NCI-H748 treated with DMSO at 0.1 percent for 48 hours (cell line): ENCODE data around the gene ARHGAP15.
"Not testable (repeated sequence)": the region's sequence is repeated elsewhere in the genome, so short reads cannot be mapped to it uniquely, and the experiment has no call there.

Source experiments
- DNase-seq: peaks from one replicate; lab custom pipeline; 2025; lab: John Stamatoyannopoulos, UW

Gene ARHGAP15

DNA sequence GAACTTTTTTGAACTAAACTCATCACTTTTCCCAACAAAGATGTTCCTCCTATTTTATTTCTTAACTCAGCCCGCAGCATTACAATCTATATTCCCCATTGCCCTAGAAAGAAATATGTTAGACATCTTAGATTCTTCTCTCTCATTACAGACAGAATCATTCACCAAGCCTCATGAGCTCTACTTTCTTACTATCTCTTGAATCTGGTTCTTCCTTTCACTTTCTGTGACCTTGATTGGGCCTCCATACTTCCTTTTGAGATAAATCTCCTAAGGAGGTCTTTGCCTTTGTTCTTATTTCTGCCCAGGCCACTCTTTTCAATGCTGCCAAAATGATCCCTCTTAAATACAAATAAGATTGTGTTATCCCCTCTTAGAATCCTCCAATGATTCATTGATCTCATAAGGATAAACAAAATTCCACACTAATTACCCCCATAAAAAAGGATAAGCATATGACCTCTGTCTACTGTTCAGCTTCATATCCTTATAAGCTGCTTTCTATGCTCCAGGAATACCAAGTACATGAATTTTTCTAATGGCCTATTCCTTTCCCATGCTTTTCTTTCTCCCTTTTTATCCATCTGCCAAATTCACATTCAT, 400.0 kb downstream of the ARHGAP15 start:
- DNase-seq, result no peak

DNA sequence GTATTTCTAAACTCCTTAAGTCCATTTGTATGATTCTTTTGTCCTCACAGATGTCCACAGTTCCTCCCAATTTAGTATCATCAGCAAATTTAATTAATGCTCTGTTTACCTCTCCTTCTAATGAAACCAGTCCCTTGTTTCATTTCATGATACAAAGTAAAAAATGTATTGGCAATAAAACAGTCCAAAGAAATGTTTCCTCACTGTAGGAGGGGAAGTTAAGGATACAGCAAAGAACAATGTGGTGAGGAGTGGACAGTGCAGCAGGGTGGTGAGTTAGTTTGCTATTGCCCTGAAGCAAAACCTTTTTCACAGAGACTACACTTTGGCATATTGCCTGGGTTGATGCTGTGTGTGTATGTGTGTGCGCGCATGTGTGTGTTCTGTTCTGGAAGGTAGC, 401.5 kb downstream of the ARHGAP15 start:
- no peak for DNase-seq

DNA sequence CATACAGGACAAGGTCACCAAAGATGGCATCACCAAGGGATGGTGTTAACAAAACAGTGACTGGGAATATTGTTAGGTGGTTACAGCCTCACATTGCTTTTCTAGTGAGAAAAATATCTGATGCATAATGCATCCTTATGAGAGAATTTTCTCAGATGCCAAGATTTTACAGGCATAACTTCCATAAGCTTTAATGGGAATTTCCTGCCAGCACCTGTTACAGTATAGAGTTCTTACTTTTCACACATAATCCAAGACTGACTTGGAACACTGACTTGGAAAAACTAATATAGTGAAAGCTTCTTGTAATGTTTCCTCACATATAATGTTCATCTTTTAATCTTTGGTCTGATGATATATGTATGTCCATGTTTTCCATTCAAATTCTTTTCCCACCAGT, 402.8 kb downstream of the ARHGAP15 start:
- DNase-seq, result no peak

DNA sequence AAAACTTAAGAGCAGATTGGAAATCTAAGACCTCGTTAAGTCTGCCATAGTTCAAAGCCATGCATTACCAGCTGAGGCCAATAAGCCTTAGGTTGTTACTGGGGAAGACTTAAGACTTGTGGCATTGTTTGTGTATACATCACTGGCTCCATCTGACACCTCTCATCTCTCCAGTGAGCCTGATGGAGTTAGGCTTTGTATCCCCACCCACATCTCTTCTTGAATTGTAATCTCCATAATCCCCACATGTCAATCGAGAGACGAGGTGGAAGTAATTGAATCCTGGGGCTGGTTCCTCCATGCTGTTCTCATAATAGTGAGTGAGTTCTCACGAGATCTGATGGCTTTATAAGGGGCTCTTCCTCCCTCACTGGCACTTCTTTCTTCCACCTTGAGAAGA, 404.6 kb downstream of the ARHGAP15 start:
- no peak for DNase-seq

DNA sequence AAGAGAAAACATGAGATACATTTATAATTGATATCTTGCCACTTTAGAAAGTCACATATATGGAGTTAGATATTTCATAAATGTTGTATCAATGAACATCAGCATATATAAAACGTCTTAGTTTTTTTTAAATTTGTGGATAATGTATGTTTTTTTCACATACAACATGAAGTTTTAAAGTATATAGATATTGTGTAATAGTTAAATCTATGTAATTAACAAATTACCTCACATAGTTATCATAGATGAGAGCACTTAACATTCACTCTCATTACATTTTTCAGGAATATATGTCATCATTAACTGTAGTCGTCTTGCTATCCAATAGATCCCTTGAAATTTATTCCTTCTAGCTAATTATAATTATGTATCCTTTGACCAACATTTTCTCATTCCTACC, 406.6 kb downstream of the ARHGAP15 start:
- no peak for DNase-seq

DNA sequence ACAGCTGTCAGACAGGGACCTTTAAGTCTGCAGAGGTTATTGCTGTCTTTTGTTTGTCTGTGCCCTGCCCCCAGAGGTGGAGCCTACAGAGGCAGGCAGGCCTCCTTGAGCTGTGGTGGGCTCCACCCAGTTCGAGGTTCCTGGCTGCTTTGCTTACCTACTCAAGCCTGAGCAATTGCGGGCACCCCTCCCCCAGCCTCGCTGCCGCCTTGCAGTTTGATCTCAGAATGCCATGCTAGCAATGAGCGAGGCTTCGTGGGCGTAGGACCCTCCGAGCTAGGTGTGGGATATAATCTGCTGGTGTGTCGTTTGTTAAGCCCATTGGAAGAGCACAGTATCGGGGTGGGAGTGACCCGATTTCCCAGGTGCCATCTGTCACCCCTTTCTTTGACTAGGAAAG, 412.7 kb downstream of the ARHGAP15 start:
- DNase-seq, result not testable (repeated sequence)

DNA sequence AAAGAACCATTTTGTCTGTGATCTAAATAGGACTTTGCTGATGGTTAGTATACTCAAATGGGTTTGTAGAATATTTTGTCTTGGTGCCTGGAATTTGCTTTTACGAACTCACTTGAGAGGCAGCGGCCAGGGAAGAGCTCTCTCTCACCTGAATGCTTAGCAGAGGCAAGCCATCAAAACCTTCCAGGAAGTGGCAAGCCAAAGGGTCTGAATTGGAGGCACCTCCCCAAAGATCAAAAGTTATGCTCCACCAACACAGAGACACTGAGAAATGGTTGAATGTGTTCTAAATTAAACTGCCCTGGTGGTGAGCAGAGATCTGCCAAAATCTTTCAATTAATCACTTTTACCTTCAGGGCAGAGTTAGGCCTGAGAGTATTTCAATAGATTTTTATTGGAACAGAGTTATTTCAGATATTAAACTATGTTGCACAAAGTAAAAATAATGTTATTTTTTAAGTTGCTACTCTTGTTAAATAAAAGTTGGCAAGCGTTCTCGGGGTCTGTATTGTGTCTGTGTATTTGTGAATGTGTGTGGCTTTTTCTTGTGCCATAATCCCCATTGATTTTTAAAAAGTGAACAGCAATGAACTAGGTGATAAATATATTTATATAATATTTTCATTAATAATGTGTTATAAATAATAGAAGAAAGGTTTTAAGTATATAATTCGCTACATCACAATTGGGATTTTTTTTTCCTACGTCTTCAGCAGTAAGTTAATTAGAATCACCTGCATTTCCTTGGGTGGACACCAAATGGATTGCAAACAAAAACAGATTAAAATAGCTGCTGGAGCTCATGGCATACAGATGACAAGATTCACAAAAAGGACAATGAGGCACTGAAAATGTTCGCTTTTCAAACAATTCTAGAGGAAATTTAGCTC, 416.1 kb downstream of the ARHGAP15 start:
- no peak for DNase-seq

DNA sequence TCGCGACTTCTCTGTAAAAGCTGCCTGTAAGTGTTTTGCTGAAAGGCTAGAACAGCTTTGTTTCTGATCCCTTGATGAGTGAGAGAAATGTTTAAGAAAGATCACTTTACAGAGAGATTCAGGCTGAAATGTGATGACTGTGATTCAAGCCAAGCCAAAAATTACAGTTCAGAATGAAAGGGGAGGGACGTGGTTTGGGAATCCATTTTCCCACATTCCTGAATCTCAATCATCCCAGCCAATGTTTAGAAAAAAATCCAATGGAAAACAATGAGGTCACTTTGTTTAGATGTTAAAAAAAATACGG, 416.7 kb downstream of the ARHGAP15 start:
- no peak for DNase-seq

DNA sequence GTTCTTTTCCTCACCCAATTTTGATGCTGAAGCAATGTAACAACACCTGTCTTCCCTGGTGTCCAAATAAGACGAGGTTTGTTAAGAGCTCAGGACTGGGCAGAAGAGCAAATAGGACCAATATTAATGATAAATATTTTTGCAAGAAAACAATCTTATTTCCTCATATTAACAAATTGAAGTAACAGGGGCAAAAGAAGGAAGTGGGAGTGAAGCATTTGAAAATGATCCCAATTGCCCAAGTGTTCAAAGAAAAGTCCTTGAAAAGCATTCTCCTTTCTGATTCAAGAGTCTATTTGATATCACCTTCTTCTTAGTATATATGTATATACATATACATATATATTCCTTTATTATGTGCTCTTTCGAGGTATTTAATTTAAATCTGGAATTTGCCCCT, 418.8 kb downstream of the ARHGAP15 start:
- no peak for DNase-seq

DNA sequence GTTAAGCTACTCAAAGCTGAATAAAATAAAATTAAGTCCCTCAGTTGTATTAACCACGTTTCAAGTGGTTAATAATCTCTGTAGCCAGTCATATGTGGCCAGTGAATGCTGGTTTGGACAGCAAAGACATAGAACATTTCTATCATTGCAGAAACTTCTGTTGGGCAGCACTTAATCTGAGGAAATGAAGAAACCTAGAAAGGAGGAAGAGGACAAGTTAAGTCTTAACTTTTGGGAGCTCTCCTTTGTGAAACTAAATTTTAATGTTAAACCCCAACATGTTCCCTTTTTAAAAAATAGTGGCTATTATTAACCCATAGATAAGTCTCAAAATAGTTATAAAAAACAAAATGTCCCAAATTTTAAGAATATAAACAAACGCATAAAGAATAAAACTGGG, 421.3 kb downstream of the ARHGAP15 start:
- DNase-seq, result no peak

DNA sequence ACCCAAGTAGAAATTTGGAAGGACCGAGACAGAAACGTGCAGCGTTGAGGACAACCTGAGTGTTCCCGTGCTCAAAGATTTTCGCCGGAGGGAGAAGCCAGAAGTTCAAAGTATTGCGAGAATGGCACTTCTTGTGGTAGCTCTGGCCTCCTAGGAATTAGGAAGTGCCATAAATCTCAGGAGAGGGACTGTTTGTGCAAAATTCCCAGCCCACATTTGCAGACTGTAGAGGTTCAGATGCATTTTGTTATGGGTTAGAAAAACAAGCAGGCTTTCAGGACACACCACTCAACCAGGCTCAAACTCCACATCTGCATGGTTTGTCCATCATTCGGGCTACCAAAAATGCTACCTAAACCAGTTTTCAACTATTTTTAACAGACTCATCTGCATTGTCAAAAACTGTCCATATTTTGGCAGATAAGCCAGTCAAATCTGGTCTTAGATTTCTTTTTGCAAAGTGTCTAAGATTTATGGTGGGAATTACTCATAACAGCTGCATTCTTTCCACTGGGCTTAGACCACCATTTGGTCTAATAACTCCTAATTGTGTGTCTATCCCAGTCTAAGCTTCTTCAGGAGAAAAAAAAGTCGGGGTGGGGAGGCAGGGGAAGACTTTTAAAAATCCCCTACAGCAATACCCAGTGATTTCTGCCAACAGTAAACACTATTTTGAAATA, 422.9 kb downstream of the ARHGAP15 start:
- DNase-seq, result no peak

DNA sequence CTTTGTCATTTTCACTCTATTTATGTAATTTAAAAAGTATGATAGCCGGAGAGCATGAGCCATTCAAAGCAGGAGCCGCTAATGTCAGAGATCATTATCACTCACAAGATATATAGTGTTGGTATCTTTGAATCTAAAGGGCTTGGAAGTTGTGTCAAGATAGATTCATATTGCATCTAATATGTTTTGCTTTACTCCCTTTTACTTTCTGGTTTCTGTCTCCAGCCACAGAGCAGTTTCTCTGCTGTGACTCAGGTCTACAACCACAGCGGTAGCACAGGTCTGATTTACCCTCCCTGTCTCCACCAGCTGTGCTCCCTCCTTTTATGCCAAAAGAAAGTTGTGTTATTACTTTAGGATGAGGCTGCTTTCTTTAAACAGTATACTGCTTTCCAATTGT, 424.0 kb downstream of the ARHGAP15 start:
- DNase-seq, result no peak

DNA sequence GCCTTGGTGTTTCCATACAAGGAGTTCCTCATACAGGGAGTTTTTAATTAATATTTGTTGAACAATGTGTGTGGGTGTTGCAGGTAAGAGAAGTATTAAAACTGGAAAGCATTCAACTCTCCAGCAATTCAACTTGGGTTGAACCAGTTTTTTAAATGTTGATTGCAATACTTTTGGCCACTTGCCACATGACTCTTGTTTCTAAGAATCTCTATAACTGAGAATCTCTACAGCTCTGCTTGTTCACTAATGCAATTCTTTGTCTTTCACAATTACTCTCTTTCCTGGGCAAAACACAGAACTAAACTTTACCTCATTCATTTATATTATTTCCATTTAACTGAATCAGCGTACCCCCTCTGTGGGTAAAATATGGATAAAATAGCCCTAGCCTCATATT, 429.4 kb downstream of the ARHGAP15 start:
- DNase-seq, result no peak

DNA sequence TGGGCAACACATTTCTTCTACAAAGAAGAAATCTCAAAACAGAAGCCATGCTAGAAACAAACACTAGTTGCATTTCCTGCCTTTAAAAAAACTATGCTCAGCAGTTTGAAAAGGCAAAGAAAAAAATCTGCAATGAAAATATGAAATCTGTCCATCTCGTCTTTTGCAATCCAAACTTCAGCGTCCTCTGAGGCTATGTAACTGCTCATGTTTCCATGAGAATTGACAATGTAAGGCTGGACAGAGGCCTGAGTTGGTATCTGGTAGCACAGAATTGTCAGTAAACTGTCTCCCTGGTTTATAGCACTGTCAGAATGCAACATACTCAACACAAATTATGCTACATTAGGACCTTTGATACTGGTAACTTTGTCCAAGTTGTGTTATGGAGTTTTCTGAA, 429.9 kb downstream of the ARHGAP15 start:
- DNase-seq, result no peak

DNA sequence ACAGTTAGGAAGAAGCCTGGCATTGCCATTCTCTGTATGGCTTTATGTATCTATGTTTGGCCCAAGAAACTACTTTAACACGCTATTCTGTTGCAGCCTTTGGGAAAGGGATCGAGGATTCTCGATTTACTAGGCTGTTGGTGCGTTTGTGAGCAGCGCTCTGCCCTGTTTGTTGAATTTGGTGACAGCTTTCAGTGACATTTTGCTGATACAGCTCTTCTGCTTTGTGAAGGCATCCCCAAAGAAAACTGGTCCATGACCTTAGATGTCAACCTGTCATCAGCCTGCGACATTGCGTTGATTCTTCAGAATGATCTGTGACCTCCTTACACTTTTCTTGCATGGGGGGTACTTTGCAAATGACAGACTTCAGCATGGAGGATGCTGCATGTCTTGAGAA, 431.5 kb downstream of the ARHGAP15 start:
- no peak for DNase-seq

DNA sequence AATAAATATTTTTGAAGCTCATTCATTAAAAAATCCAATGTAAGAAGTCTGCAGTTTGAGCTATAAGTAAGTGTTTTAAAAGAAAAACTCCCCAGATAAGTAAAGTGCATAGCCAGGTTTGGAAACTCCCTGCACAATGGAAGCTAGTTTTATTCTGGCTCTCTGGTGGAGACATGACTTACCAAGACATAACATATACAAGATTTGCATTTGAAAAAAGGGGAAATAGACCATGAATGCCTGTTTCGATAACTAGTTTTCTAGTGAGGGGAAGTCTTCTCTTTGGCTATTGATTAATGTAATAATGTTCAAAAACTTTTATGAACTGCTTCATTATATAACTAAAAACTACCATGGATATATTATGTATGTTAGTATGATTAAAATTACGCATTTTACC, 435.2 kb downstream of the ARHGAP15 start:
- DNase-seq, result no peak

DNA sequence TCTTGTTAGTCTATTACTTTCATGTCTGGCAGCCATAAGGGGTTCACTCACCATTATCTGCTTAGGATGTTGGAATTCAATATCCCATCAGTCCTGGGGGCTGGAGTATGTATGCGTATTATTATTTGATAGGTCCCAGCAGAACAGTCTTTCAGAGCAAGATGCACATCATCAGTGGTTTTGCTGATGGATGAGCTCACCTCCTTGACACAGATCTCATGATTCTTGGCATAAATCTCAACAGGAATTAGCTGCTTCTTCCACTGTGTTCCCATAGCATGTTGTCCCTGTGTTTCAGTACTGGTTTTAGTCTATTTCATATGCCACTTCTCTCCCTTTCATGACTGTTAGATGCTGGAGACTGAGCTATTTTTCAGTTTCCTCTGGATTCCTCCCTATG, 442.5 kb downstream of the ARHGAP15 start:
- DNase-seq, result no peak

DNA sequence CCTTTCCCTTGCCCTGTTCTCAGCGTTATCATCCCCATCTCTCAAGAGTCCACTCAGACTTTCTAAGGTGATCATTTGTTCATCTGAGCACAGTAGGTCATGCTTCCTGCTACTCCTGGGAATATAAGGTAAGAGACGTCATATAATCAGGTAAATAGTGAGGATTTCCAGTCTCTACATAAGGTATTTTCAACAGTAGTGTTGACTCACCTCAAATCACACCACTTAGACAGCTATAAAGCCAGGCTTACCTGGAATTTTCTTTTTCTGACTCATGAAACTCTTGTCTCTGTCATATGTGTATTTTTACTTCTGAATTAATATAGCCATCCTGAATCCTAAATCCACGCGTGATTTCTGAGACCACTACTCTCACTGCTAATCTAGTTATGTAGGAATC, 443.2 kb downstream of the ARHGAP15 start:
- no peak for DNase-seq

DNA sequence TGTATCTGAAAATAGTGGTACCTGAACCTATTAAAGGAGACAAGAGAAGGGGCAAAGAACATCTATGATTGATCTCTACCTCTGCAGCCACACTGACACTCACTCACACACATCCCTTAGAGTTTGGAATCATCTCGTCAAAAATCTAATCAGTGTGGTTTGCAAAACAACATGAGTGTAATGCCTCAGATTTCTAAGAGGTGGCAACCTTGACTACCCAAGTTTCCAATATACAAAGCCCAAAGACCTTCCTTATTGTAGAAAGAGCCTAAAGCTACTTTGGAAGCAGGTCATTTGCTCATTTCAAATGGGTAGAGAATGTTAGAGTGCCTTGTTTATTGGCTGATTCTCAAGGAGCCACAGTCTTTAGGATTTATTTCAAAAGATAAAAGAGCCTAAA, 444.9 kb downstream of the ARHGAP15 start:
- DNase-seq, result no peak

DNA sequence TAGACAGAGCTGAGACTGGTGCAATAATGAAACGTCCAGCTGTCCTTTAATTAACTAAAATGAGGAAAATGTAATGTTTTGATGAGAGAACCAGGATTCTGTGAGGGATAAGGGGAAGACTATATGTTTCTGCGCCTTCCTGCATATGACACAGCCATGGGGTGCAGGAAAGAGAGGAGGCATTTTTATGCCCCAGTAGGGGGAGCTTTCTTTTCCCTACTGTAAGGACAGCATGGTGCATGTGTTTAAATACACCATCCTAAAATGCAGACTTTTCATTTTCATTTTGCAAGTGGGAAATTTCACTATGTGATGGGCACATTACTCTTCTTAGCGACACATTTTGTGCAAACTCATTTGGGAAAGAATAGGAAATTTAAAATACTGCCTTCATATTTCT, 446.1 kb downstream of the ARHGAP15 start:
- no peak for DNase-seq

DNA sequence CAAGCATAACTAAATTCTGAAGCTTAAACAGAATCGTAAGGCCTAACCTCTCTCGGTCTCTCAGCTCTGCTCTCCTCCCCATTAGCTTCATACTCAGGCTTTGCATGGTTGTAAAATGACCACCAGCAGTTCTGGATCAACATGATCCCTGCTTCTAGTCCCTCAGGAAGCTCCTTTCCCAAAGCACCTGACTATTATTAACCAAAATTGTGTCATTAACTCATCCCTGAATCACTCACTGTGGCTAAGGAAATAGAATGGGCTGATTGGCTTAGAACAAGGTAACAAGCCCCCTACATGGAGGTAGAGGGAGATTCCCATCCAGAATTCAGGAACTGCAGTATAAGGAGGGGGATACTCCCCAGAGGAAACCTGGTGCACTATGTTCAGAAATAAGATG, 448.3 kb downstream of the ARHGAP15 start:
- DNase-seq, result no peak

DNA sequence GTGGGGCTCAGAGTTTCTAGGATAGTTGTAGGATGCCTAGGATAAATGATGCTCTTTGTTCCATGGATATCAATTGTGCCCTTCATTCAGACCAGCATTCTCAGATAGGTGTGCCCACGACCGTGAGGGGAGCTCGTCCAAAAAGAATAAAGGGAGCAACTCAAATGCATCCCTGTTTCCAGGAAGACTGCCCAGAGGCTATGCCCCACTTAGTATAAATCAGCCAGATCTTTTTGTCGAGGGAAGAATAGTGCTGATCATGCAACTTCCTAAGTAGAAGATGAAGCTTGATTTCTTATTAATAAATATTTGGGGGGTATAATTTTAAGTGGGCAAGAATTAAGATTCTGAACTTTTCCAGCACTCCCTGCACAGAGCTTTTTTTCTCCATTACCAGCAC, 450.2 kb downstream of the ARHGAP15 start:
- no peak for DNase-seq

DNA sequence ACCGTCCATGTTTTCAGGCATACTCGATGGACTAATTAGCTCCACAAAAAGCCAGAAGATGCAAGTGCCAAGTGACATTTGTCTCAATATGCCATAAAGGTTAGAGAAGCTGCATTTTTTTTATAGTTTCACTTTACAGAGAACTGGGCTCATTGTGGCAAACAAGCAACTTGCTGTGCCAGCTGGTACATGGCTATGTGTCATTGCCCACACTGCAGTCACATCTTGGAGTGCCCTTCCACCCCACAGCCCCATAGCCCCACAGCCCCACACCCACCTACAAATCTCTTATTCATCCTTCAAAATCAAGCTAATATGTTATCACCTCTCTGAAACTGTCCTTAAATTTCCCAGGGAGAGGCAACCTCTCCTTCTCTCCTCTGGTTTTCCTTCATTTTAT, 451.9 kb downstream of the ARHGAP15 start:
- no peak for DNase-seq
